ENCODE results near the gene LPP. TPM values are rescaled to one million over a fixed set of nuclear protein-coding genes. Genes with fewer than 3 reads are reported as not detected.

The LPP gene
- total RNA-seq, 1 experiment from 2014 or later: 20.4 TPM

GRCh38 chr3:188706176-188706575 is 552.2 kb downstream of the LPP start:
- H3K36me3 ChIP-seq (ENCODE audit: low read depth, low read length): no peaks in the 10 kb centered on the region
- POLR2A ChIA-PET (ENCODE audit: unreplicated experiment): no interaction called here
- H4K20me1 ChIP-seq (ENCODE audit: low read length): no peaks in the 10 kb centered on the region
- TF ChIP-seq EZH2phosphoT487 (IDR thresholded peaks at IDR 0.05; ENCODE audit: borderline replicate concordance, low read length): no peak
- TF ChIP-seq EZH2 (IDR thresholded peaks at IDR 0.05; ENCODE audit: low read length, unreplicated experiment): no peak
- no peak for TF ChIP-seq CTCF (conservative IDR thresholded peaks at IDR 0.05; ENCODE audit: low read depth, low read length)
- H3K27me3 ChIP-seq (ENCODE audit: low read length): no peaks in the 10 kb centered on the region
- DNase-seq (peak; percentile 67), ATAC-seq (peak; percentile 79)
- CTCF ChIA-PET: no interaction called here
- intact Hi-C loops (cut with micrococcal nuclease): no loop called here
- H3K79me2 ChIP-seq (ENCODE audit: low read length): no peaks in the 10 kb centered on the region
- no peak overlapping the region for H2AFZ ChIP-seq (ENCODE audit: low read length)
- no peak overlapping the region for H3K9ac ChIP-seq (ENCODE audit: low read length)
- peak overlapping the region; percentile 13 for H3K4me2 ChIP-seq (ENCODE audit: low read length)
- no peaks in the 10 kb centered on the region for H3F3A ChIP-seq (ENCODE audit: low read length, unreplicated experiment)
- H3K4me3 ChIP-seq (ENCODE audit: low read length): no peak overlapping the region
- H3K27ac ChIP-seq (ENCODE audit: low read length): peak overlapping the region; percentile 22
- peaks cover 35% of the 10 kb centered on the region for H3K4me1 ChIP-seq (ENCODE audit: insufficient read depth, low read length)
- H3K9me3 ChIP-seq (ENCODE audit: low read length): no peaks in the 10 kb centered on the region
- no peaks in the 10 kb centered on the region for H3K9me2 ChIP-seq (replicated peaks; ENCODE audit: low read length)
- no TSS peak for BruUV-seq (replicated peaks)

- no peaks in the 10 kb centered on the region for H3K36me3 ChIP-seq (ENCODE audit: low read depth, low read length)
- ChIA-PET POLR2A (ENCODE audit: unreplicated experiment) (no interaction called here), CTCF (no interaction called here)
- H3K4me2 ChIP-seq (ENCODE audit: low read length): peak overlapping the region; percentile 13
- TF ChIP-seq CTCF (conservative IDR thresholded peaks at IDR 0.05; ENCODE audit: low read depth, low read length): no peak
- no peak for TF ChIP-seq EZH2 (IDR thresholded peaks at IDR 0.05; ENCODE audit: low read length, unreplicated experiment)
- TF ChIP-seq EZH2phosphoT487 (IDR thresholded peaks at IDR 0.05; ENCODE audit: borderline replicate concordance, low read length): no peak
- H4K20me1 ChIP-seq (ENCODE audit: low read length): no peaks in the 10 kb centered on the region
- no peaks in the 10 kb centered on the region for H3K9me2 ChIP-seq (replicated peaks; ENCODE audit: low read length)
- H3K4me1 ChIP-seq (ENCODE audit: insufficient read depth, low read length): peaks cover 39% of the 10 kb centered on the region
- H3F3A ChIP-seq (ENCODE audit: low read length, unreplicated experiment): no peaks in the 10 kb centered on the region
- no peaks in the 10 kb centered on the region for H3K79me2 ChIP-seq (ENCODE audit: low read length)
- H3K9ac ChIP-seq (ENCODE audit: low read length): no peak overlapping the region
- H3K4me3 ChIP-seq (ENCODE audit: low read length): no peak overlapping the region
- no peak for ATAC-seq
- H2AFZ ChIP-seq (ENCODE audit: low read length): no peak overlapping the region
- no peaks in the 10 kb centered on the region for H3K9me3 ChIP-seq (ENCODE audit: low read length)
- no TSS peak for BruUV-seq (replicated peaks)
- intact Hi-C loops (cut with micrococcal nuclease): no loop called here
- no peak for DNase-seq
- peak overlapping the region; percentile 16 for H3K27ac ChIP-seq (ENCODE audit: low read length)
- H3K27me3 ChIP-seq (ENCODE audit: low read length): no peaks in the 10 kb centered on the region
These were observed 552.6 kb downstream of the LPP start for GRCh38 chr3:188706599-188706998.

GRCh38 chr3:188707381-188708288 is 553.7 kb downstream of the LPP start:
- H3K9me2 ChIP-seq (replicated peaks; ENCODE audit: low read length): no peaks in the 10 kb centered on the region
- no peak for TF ChIP-seq CTCF (conservative IDR thresholded peaks at IDR 0.05; ENCODE audit: low read depth, low read length)
- no peak for TF ChIP-seq EZH2phosphoT487 (IDR thresholded peaks at IDR 0.05; ENCODE audit: borderline replicate concordance, low read length)
- TF ChIP-seq EZH2 (IDR thresholded peaks at IDR 0.05; ENCODE audit: low read length, unreplicated experiment): no peak
- no peak for DNase-seq
- no peak for ATAC-seq
- no peak overlapping the region for H3K4me3 ChIP-seq (ENCODE audit: low read length)
- H3K9me3 ChIP-seq (ENCODE audit: low read length): no peaks in the 10 kb centered on the region
- peaks cover 50% of the 10 kb centered on the region for H3K4me1 ChIP-seq (ENCODE audit: insufficient read depth, low read length)
- intact Hi-C loops (cut with micrococcal nuclease): no loop called here
- H3K36me3 ChIP-seq (ENCODE audit: low read depth, low read length): no peaks in the 10 kb centered on the region
- H3K9ac ChIP-seq (ENCODE audit: low read length): no peak overlapping the region
- H4K20me1 ChIP-seq (ENCODE audit: low read length): no peaks in the 10 kb centered on the region
- H2AFZ ChIP-seq (ENCODE audit: low read length): no peak overlapping the region
- H3K27ac ChIP-seq (ENCODE audit: low read length): no peak overlapping the region
- ChIA-PET POLR2A (ENCODE audit: unreplicated experiment) (no interaction called here), CTCF (no interaction called here)
- BruUV-seq (replicated peaks): no TSS peak
- no peaks in the 10 kb centered on the region for H3F3A ChIP-seq (ENCODE audit: low read length, unreplicated experiment)
- no peaks in the 10 kb centered on the region for H3K79me2 ChIP-seq (ENCODE audit: low read length)
- H3K27me3 ChIP-seq (ENCODE audit: low read length): no peaks in the 10 kb centered on the region
- no peak overlapping the region for H3K4me2 ChIP-seq (ENCODE audit: low read length)

Data from PC-3 (cell line).